Hepatocyte (in vitro differentiated cells): ENCODE data around the gene KCNK15.

Experiments
- CTCF ChIP-seq: fragments of 200-600 bp; sonication (generic); IDR thresholded peaks from 2 replicates; pipeline ENCODE4 v1.5.1; 2016; ENCODE audit warnings: antibody characterized with exemption, mild to moderate bottlenecking; ENCODE audit not compliant: poor library complexity
- EZH2 ChIP-seq: fragments of 200-600 bp; sonication (generic); IDR thresholded peaks from 2 replicates; pipeline ENCODE4 v1.6.1; 2016; ENCODE audit warnings: antibody characterized with exemption, mild to moderate bottlenecking, borderline replicate concordance

GRCh38 chr20:44706301-44707017 is 39.2 kb upstream of the KCNK15 start:
- no peak for TF ChIP-seq CTCF
- TF ChIP-seq EZH2 = no peak
